Measurements from ENCODE around the gene LRMDA. TPM values are rescaled to one million over a fixed set of nuclear protein-coding genes. Genes with fewer than 3 reads are reported as not detected.

The LRMDA gene
- total RNA-seq, 3 donors from 2014 or later (not counting 1 experiment from before 2014, with no cell fraction given): 1.4 to 2.4 (median 2.1) TPM

- Mint-ChIP-seq H3K4me3 (no peak overlapping the region), H3K4me1 (peaks cover 6 to 8% of the 10 kb centered on the region in 2 donors), H3K27me3 (ENCODE audit: low read depth in 2 of 2) (peaks cover 44 to 61% of the 10 kb centered on the region in 2 donors), H3K36me3 (no peaks in the 10 kb centered on the region), H3K9me3 (no peaks in the 10 kb centered on the region), H3K27ac (no peak overlapping the region)
- no peak overlapping the region for H3K4me3 ChIP-seq (ENCODE audit: low read length)
- H3K27me3 ChIP-seq (ENCODE audit: control insufficient read depth, insufficient read depth, low read length): peaks cover 8% of the 10 kb centered on the region
- intact Hi-C loops (cut with micrococcal nuclease): no loop called here
- H3K4me1 ChIP-seq (ENCODE audit: control insufficient read depth, insufficient read depth, low read length): no peaks in the 10 kb centered on the region
- H3K36me3 ChIP-seq (ENCODE audit: control insufficient read depth, insufficient read depth, low read length): no peaks in the 10 kb centered on the region
- DNase-seq (no peak), ATAC-seq (no peak)
- H3K27ac ChIP-seq (ENCODE audit: low read length): no peak overlapping the region
- no peak for TF ChIP-seq CTCF (IDR thresholded peaks at IDR 0.05)
- H3K9me3 ChIP-seq (ENCODE audit: control insufficient read depth, insufficient read depth, low read length): no peaks in the 10 kb centered on the region
Observed at GRCh38 chr10:75390178-75390577, 41.2 kb upstream of the LRMDA start.

GRCh38 chr10:75392271-75392670 lies 39.2 kb upstream of the LRMDA start:
- peaks cover 22% of the 10 kb centered on the region for H3K27me3 ChIP-seq (ENCODE audit: control insufficient read depth, insufficient read depth, low read length)
- Mint-ChIP-seq H3K36me3 (no peaks in the 10 kb centered on the region), H3K9me3 (no peaks in the 10 kb centered on the region), H3K4me3 (no peak overlapping the region), H3K4me1 (peaks cover 7 to 9% of the 10 kb centered on the region in 2 donors), H3K27me3 (ENCODE audit: low read depth in 2 of 2) (peaks cover 39 to 51% of the 10 kb centered on the region in 2 donors), H3K27ac (no peak overlapping the region)
- no peaks in the 10 kb centered on the region for H3K36me3 ChIP-seq (ENCODE audit: control insufficient read depth, insufficient read depth, low read length)
- no peak for TF ChIP-seq CTCF (IDR thresholded peaks at IDR 0.05)
- intact Hi-C loops (cut with micrococcal nuclease): no loop called here
- peaks cover 13% of the 10 kb centered on the region for H3K4me1 ChIP-seq (ENCODE audit: control insufficient read depth, insufficient read depth, low read length)
- H3K27ac ChIP-seq (ENCODE audit: low read length): no peak overlapping the region
- WGBS (ENCODE audit: insufficient coverage): 73% methylated on average over 2 of the region's 2 CpGs
- H3K4me3 ChIP-seq (ENCODE audit: low read length): no peak overlapping the region
- no peaks in the 10 kb centered on the region for H3K9me3 ChIP-seq (ENCODE audit: control insufficient read depth, insufficient read depth, low read length)
- ATAC-seq (no peak), DNase-seq (no peak)

GRCh38 chr10:75392744-75393143 lies 38.7 kb upstream of the LRMDA start:
- no peak for DNase-seq
- no peak for TF ChIP-seq CTCF (IDR thresholded peaks at IDR 0.05)
- Mint-ChIP-seq H3K27ac (no peak overlapping the region), H3K9me3 (no peaks in the 10 kb centered on the region), H3K4me1 (peaks cover 7 to 9% of the 10 kb centered on the region in 2 donors), H3K27me3 (ENCODE audit: low read depth in 2 of 2) (peaks cover 39 to 47% of the 10 kb centered on the region in 2 donors), H3K36me3 (no peaks in the 10 kb centered on the region), H3K4me3 (no peak overlapping the region)
- intact Hi-C loops (cut with micrococcal nuclease): no loop called here
- no peak overlapping the region for H3K27ac ChIP-seq (ENCODE audit: low read length)
- peaks cover 13% of the 10 kb centered on the region for H3K4me1 ChIP-seq (ENCODE audit: control insufficient read depth, insufficient read depth, low read length)
- no peaks in the 10 kb centered on the region for H3K36me3 ChIP-seq (ENCODE audit: control insufficient read depth, insufficient read depth, low read length)
- no peak for ATAC-seq
- H3K4me3 ChIP-seq (ENCODE audit: low read length): no peak overlapping the region
- no peaks in the 10 kb centered on the region for H3K9me3 ChIP-seq (ENCODE audit: control insufficient read depth, insufficient read depth, low read length)
- H3K27me3 ChIP-seq (ENCODE audit: control insufficient read depth, insufficient read depth, low read length): peaks cover 22% of the 10 kb centered on the region

GRCh38 chr10:75394221-75394620 lies 37.2 kb upstream of the LRMDA start:
- no peaks in the 10 kb centered on the region for H3K9me3 ChIP-seq (ENCODE audit: control insufficient read depth, insufficient read depth, low read length)
- peaks cover 13% of the 10 kb centered on the region for H3K4me1 ChIP-seq (ENCODE audit: control insufficient read depth, insufficient read depth, low read length)
- Mint-ChIP-seq H3K36me3 (no peaks in the 10 kb centered on the region), H3K27ac (no peak overlapping the region), H3K4me3 (no peak overlapping the region), H3K27me3 (ENCODE audit: low read depth in 2 of 2) (peaks cover 41 to 47% of the 10 kb centered on the region in 2 donors), H3K4me1 (peaks cover 7 to 9% of the 10 kb centered on the region in 2 donors), H3K9me3 (no peaks in the 10 kb centered on the region)
- WGBS (ENCODE audit: insufficient coverage): 95% methylated on average over 7 of the region's 7 CpGs
- no peak for TF ChIP-seq CTCF (IDR thresholded peaks at IDR 0.05)
- no peak for DNase-seq
- H3K27me3 ChIP-seq (ENCODE audit: control insufficient read depth, insufficient read depth, low read length): peaks cover 24% of the 10 kb centered on the region
- H3K27ac ChIP-seq (ENCODE audit: low read length): no peak overlapping the region
- ATAC-seq: no peak
- intact Hi-C loops (cut with micrococcal nuclease): no loop called here
- no peaks in the 10 kb centered on the region for H3K36me3 ChIP-seq (ENCODE audit: control insufficient read depth, insufficient read depth, low read length)
- no peak overlapping the region for H3K4me3 ChIP-seq (ENCODE audit: low read length)

Data from natural killer cell (primary cell).